Amniotic epithelial cell (primary cell): ENCODE data around the gene VAV2.

ENCODE experiments used
- DNase-seq: peaks from one replicate; pipeline ENCODE4 v3.0.0-alpha.2; 2010; ENCODE audit warnings: low read depth

Gene VAV2

GRCh38 chr9:133991964-133992779 lies at the start of gene VAV2:
Gene VAV2 (minus strand): TSS chr9:133992324. CDS start chr9:133992278, 46 bp downstream.
- DNase-seq: peak; percentile 43

GRCh38 chr9:134041649-134041962 lies 49.5 kb upstream of the VAV2 start:
- DNase-seq: no peak

GRCh38 chr9:134040781-134041648 lies 48.9 kb upstream of the VAV2 start:
- no peak for DNase-seq

GRCh38 chr9:134040176-134040565 lies 48.0 kb upstream of the VAV2 start:
- DNase-seq: no peak

GRCh38 chr9:134039386-134040175 lies 47.5 kb upstream of the VAV2 start:
- DNase-seq: no peak

- no peak for DNase-seq
Measured at GRCh38 chr9:134037641-134038040, 45.5 kb upstream of the VAV2 start.

- no peak for DNase-seq
Measured at GRCh38 chr9:134036130-134036529, 44.0 kb upstream of the VAV2 start.

GRCh38 chr9:134035041-134036039 lies 43.2 kb upstream of the VAV2 start:
- DNase-seq: no peak

GRCh38 chr9:134034215-134035040 lies 42.3 kb upstream of the VAV2 start:
- DNase-seq: no peak

GRCh38 chr9:134033516-134034214 lies 41.5 kb upstream of the VAV2 start:
- no peak for DNase-seq

- DNase-seq: no peak
Measured at GRCh38 chr9:134032456-134033222, 40.5 kb upstream of the VAV2 start.

GRCh38 chr9:134031783-134032182 lies 39.7 kb upstream of the VAV2 start:
- no peak for DNase-seq

- no peak for DNase-seq
Measured at GRCh38 chr9:134030821-134031470, 38.8 kb upstream of the VAV2 start.

GRCh38 chr9:134029248-134030226 lies 37.4 kb upstream of the VAV2 start:
- DNase-seq: no peak

- DNase-seq: no peak
Measured at GRCh38 chr9:134028575-134029247, 36.6 kb upstream of the VAV2 start.

GRCh38 chr9:134028076-134028475 lies 36.0 kb upstream of the VAV2 start:
- DNase-seq: no peak

GRCh38 chr9:134027561-134027960 lies 35.4 kb upstream of the VAV2 start:
- no peak for DNase-seq
